Placental pericyte (primary cell): ENCODE data around the gene NIPAL1. TPM values are rescaled to one million over a fixed set of nuclear protein-coding genes. Genes with fewer than 3 reads are reported as not detected.

Experiments
- total RNA-seq: library from RNA; depleted of rRNA; stranded (reverse); fragments of >200 nt; gene quantifications from 2 replicates; pipeline ENCODE4 v1.2.3, GENCODE V29; 2012

NIPAL1 gene
- total RNA-seq = 0.66 and 1.6 TPM in 2 replicates

DNA sequence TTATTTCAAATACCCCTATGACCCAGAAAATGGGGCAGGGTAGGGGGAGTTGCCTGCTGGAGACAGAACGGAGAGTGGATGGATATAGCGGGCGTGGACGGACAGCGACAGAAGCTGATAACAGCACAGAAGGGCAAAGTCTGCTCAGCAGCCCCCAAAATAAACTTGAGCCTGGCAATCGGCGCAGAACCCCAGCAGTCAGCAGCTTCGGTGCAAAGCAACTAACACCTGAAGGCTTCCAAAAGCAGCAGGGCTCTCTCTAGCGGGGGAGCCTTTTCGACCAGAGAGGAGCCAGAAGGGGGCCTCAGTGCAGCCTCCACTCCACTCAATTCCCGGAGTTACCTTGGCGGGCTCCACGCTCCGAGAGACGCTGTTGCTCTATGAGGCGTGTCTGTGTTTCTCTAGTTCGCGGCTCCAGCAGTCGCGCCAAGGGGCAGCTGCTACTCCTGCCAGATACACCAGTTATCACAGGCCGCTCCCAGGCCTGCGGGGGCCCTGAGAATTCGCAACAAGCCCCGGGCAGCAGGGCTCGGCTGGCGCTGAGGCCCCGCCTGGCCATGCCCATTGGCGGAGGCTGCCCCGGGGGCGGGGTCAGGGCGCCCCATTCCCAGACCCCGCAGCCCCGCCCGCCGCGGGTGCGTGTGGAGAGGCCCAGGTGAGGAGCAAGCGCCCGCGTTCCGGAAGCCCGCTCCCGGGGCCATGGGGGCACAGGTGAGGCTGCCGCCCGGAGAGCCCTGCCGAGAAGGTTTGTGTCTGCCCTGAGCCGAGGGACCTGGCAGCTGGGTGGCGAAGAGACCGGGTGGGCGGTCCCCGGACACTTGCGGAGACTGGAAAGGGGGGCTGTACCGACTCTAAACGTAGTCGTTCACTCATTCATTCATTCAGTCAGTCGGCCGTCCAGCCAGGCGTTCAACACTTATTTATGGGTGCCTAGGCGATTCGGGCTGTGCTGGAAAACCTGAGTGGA is at the start of gene NIPAL1, which contains the start of gene CNGA1:
Gene NIPAL1, plus strand, starts transcription at position 632 of the 967 bp plus-strand sequence. Its CDS starts 68 bp downstream, at position 700.
Gene CNGA1, minus strand, starts transcription at position 541 of the 967 bp plus-strand sequence. CDS start 63,992 bp downstream, outside the sequence.

Other genes starting within 250 kb of the NIPAL1 start
- under 0.01 and 1.1 TPM in 2 replicates for gene CORIN, start 178.7 kb upstream of the NIPAL1 start, total RNA-seq
- gene NFXL1, start 102.2 kb upstream of the NIPAL1 start, total RNA-seq = 12.7 and 17.3 TPM in 2 replicates
- 0.29 TPM in 1 of 2 replicates, not detected in the other for gene CNGA1, start 91 bp upstream of the NIPAL1 start, total RNA-seq
- 0.29 TPM in 1 of 2 replicates, not detected in the other for gene TXK, start 117.5 kb downstream of the NIPAL1 start, total RNA-seq